ENCODE data around the gene ABHD10.

The ABHD10 gene

DNA sequence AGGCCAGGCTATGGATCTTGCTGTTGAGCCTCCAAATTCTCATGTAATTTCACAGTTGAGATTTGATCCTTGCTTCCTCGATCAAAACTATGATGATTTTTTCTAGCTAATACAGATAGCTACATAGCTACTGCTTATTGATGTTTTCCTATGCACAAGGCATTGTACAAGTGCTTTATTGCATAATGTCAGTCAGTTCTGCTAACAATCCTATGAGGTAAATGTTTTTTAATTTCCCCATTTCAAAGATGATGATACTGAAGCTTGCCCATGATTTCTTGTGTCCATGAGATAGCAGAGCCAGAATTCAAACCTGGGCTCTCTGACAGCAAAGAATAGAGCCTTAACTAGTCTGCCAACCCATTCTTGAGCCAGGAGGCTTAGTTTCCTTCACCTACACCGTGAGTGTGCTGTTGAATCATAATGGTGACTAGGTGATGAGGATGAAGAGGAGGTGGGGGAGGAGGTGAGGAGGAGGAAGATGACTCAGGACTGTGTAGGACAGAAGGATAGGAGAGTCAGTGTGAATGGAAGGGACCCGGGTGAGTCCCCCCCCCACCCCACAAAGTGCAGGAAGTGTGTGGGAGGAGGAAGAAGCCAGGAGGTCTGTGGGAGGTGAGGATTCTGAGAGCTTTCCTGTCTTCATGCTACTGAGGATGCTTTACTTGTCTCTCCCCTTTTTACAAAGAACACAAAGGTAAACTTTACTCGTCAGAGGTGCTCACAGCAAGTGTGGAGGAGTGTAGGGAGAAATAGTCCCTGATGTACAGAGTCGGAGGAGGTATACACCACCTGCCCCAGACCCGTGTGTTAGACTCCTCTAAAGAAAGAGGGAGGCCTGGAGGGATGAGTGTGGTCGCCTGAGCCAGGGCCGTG, 23.5 kb downstream of the ABHD10 start:
- peak; percentile 20 to 58 for DNase-seq

DNA sequence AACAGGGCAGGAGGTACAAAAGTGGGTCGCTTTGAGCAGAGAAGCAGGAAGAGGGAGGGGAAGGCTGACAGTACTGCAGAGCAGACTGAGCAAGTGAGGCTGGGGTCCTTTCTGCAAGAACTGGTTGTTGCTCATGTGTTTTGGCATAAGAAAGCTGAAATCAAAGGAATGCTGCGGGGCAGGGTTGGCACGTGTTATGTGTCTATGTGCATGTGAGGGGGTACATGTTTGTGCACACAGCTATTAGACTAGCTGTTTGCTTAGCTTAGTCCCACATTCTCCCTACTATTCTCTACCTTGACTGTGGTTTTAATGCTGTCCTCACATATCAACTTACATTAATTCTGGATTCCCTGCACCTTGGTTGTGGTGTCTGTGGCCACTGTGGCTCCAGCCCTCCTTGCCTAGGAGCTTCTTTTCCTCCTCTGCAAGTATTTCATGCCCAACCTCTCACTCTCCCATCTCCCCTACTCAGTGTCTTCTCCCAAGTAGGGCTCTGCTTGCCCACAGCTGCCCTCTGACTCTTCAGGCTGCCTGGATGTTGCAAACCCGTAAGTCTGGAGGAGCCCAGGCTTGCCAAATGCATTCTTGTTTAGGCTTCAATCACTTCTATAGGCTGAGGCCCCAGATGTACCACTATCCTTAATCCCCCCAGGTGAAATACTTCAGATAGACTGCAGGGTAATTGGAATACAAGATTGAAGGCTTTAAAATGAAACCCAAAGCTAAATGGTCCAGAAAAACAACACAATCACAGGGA, 24.7 kb downstream of the ABHD10 start:
- DNase-seq = no peak

DNA sequence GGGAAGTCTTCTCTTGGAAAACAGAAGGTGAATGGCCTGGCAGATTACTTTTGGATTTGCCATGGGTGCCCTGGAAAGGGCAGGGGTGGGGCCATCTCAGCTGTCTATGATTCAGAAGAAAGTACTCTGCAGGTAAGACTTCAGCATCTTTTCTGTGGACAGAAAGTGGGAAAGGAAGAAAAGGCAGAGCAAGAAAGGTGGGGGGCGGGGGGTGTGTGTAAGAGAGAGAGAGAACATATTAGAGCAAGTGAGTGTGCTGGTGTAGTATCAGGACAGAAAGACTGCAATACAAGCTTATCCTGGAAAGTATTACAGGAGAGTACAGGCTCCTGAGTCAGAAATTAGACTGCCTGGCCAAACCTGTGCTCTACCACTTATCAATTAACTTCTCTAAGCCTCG, 25.4 kb downstream of the ABHD10 start:
- DNase-seq = no peak

DNA sequence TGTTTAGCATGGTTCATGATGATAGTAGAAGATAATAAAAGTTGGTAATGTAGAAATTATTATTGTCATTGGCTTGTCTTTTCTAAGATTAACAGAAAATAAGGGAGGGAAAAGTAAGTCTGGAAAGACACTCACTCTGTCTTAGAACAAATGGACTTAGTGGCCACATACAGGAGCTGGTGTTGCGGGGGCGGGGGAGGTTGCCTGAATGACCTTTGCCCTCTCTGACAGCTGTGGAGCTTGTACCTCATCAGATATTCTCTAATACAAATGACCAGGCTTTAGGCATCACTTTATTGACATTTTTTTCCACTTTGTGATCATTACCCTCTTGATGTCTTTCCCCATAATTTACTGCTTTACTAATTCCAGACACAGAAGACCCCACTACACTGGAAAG, 25.8 kb downstream of the ABHD10 start:
- DNase-seq = no peak

DNA sequence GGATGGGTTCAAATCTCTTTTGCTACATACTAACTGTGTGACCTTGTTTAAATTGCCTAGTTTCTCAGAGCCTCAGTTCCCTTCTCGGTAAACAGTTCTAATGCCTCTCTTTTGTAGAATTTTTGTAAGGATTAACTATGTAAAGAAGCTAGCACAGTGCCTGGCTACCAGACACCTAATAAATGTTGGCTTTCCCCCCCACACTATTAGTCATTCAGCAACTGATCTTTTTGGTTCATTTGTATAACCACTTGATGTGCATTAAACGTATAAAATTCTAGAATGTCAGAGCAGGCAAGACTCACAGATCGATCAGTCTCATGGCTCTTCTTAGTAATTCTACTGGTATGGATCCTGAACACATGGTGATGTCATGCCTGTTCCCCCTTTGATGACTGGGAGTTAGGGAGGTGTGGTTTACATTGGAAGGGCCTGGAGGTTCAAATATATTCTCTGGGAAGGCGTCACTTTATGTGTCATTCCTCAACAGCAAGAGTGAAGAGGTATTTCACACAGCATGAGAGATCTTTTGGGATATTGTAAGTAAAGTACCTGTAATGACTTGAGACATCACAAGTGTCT, 26.4 kb downstream of the ABHD10 start:
- no peak for DNase-seq

DNA sequence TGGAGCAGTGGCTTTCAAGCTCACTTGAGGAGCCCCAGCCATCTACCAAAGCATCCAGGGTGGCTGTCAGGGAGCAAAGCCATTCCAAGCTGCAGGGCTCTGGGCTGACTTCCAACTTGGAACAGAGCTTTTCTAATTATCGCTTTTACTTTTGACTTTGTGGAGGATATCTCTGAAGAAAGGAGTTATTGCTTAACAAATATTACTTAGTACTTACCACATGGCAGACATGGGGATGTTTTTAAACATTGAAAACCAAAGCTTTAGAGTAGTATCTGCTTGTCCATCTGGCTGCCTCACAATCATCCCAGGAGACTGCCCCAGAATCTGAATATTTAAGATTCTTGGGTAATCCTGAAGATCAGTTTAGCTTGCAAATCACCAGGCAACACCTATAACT, 28.8 kb downstream of the ABHD10 start:
- DNase-seq = no peak

DNA sequence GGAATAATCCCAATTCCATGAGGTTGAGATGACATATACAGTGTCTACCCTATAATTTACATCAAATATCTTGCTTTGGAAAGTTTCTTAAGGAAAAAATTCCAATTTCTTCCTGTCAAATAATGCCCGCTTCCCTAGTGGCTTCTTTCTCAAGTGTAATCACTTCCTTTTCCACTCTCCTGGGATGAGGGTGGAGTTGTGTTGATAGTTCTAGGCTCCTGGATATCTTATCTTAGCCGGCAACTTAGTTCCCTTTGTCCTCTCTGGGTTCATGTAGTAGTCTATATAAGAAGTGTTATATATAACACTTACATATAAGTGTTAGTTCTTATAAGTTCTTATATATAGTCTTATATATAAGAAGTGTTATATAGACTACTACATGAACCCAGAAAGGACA, 30.8 kb downstream of the ABHD10 start:
- DNase-seq = no peak

DNA sequence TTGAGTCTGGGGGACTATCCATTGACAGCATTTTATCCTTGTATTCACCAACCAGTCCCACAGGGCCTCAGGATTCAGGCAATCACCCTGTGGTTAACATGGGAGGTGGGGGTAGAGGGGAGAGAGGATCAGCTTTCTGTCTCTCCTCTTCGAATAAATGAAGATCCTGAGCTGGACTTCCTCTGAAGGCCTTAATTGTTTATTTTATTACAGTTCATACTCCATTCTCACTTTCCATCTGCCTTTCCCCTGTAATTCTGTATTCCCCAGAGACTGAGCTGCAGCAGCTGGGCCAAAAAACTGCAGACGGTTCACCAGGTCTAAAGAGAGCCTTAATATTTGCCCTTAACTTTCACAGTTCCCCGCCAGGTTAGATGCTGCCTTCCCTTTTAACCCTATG, 31.8 kb downstream of the ABHD10 start:
- DNase-seq = no peak

DNA sequence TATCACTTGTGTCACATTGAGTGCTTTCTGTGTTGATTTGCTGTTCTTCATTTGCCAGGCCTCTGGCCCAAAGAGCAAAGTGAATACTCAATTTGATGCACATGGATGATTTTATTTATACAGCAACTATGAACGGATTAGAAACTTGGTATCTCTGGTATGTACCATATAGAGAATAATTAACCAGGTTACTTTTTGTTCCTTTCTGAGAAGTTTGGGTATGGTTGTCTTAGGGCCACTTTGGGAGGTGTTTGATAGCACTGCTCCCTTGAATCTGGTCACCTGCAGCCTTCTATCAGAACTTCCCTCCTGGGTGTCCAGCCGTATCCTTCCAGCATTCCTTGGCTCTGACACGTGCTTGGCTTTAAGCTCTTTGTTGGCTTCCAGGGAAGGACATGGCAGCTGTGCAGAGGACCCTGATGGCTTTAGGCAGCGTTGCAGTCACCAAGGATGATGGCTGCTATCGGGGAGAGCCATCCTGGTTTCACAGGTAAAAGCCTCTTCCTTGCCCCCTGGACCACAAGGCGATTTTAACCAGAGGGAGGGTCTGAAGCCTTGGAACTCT, 32.6 kb downstream of the ABHD10 start:
- no peak for DNase-seq

DNA sequence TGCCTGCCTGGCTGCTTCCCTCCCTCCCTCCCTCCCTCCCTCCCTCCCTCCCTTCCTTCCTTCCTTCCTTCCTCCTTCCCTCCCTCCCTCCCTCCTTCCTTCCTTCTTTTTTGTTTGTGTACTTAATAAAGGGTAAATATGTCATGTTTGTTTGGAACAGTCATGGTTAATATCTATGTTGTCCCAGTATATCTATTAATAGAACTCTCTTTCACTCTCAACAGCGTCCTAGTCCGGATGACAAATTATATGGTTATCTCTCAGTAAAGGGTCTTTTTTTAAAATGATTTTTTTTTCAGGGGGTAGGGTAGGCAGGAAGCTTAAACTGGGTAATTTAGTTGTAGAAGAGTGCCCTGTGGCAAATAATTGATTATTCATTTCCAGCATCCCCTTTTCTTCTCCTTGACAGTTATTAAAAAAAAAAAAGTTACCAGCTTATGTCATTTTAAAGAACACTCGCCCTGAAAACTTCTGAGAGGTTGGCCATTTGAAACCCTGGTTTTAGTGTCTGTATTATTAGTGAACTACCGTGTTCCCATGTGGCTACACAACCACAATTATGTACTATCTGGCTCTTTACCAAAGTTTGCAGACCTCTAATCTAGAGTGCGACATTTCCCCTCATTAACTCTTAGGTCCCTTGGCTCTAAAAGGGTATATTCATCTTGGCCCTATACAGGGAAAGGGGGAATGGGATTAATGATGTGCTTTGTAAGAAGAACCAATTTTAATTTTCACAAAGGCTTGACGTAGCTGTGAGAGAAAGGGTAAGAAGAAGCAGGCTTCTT, 33.6 kb downstream of the ABHD10 start:
- DNase-seq = no peak

DNA sequence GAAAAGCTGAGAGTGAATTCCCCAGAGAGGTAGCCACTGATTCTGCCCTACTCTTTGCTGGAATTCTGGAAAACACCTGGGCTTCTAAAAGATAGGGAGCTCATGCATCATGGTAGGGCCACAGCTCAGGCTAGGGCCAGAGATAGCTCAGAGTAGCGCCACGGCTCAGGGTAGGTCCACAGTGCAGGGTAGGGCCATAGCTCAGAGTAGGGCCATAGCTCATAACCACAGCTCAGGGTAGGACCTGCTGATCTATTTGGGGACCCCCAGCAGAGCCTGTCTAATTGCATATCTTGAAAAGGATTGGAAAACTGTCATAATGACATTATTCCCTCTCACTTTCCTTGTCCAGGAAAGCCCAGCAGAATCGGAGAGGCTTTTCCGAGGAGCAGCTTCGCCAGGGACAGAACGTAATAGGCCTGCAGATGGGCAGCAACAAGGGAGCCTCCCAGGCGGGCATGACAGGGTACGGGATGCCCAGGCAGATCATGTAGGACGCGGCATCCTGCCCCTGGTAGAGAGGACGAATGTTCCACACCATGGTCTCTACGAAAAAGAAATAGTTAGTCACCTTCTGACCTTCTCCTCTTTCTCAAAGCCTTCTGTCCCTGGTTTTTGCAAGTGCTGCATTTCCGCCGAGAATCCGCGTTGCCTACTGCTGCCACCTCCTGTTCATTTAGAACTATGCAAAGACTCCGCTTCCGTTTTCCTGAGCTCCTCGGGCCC, 34.4 kb downstream of the ABHD10 start:
- DNase-seq = peak; percentile 64 to 78

DNA sequence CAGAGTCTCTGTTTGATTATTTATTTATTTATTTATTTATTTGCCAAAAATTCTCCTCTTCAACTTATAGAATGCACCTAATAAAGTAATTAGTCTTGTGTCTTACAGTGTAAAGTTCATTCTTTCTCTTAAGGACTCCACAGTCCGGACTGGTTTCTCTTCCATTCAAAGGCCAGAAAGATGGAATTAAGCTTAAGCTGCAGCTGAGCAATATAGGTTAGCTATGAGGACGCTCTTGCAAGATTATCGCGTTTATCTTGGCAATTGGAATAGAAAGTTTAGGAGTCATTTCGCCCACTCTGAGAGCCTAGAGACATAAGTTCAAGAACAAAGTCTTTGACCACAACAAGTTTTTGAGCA, 34.9 kb downstream of the ABHD10 start:
- no peak for DNase-seq

DNA sequence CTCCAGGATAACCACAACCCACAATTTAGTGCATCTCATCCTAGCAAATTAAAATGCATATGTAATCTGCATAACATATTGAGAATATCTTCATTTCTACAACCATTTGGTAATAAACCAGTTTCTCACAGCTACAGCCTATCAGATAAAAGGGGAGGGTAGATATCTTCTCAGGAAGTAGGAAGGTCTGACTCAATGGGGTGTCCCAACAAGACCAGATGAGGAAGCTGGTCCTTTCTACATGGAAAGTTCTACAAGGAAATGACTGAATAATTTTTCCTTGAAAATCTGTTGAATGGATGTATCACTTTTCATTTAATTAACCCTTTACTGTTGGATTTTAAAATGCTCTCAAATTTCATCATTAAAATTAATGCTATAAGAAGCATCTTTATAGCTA, 38.3 kb downstream of the ABHD10 start:
- DNase-seq = peak; percentile 68 to 75

DNA sequence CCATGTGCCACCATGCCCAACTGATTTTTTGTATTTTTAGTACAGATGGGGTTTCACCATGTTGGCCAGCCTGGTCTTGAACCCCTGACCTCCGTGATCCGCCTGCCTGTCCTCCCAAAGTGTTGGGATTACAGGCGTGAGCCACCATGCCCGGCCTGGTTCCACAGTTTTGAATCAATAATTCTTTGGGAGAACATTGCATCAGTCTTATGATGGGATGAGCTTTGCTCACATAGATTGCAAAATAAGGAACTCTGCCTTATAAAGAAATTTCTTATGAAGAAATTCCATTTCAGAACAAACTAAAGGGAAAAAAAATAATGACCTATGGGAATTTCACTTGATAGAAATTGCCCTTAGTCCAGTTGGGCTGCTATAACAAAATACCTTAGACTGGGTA, 39.9 kb downstream of the ABHD10 start:
- DNase-seq = no peak

DNA sequence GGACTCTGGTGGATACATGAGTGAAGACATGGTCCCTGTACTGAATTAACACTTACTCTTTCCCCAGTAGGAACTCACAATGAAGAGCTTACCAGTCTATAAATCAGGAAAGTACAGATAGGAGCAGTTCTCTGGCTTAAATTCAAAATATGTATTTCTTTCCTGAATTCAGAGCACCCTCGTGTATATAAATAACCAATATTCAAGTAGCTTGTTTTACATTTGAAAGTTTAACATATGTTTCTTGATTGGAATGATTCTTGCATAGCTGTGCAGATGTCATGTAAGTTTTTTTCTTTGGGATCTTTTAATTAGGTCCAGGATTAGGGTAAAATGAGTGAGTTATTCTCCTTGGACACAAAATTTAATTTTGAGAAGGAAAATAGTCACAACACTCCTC, 40.9 kb downstream of the ABHD10 start:
- no peak for DNase-seq

DNA sequence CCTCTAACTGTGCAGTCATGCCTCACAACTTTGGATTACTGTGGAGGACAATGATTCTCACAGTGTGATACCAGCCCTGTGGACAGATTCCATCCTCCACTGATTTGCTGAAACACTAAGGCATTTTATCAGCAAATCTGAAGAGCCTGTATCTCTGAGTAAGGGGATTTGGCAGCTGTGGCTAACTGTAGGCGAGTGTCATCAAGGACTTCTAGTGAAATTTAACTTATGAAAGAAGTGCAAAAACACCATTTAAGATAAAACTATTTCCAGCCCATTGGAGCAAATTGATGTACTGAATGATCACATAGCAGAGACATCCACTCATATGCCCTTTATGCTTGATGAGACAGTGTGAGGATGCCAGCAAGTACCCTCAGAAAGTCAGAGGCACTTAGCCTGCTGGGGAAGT, 41.9 kb downstream of the ABHD10 start:
- no peak for DNase-seq

DNA sequence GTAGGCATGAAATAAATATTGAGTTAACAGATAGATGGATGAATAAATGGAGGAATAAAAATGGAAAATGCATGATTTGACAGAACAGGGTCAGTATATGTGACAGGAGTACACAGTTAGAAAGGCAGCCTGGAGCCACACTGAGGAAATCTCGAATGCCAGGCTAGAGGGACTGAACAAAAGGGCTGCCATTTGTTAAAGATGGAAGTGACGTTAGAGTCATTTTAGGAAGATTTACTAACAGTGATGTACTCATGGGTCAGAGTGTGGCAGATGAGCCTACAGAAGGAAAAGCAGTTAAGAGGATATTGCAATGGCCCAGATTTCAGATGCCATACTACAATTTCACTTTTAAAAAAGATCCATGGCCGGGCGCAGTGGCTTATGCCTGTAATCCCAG, 48.3 kb downstream of the ABHD10 start:
- DNase-seq = no peak

DNA sequence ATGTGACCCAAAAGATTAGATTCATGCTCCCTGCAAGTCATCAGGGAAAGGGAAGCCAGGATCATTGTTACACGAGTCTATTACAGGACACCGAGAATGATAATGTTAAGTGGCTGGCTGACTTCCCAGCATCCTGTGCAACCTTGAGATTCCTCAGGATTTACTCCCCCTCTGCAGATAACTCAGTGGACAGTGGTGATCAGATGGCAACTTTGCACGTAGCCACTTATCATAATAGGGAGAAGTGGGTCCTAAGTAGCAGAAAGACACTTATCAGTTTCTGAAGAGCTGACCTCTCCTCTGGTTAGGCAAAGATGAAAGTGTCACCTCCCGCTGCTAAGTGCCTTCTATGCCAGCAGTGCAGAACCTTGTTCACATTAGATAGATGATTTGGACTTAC, 49.0 kb downstream of the ABHD10 start:
- no peak for DNase-seq

DNA sequence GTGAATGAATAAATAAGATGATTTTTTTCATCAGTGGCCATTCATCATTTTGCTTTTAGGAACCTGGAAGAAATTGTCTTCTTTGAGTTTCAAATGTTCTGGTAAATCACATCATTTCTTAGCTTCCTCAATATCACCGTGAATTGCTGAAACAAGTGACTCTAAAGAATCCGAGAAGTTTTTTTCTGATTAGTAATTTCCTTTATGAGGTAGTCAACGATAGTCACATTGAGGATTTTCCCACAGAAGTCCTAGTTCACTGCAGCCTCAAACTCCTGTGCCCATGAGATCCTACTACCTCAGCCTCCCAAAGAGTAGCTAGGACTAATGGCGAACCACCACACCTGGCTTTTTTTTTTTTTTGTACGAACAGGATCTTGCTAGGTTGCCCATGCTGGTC, 52.1 kb downstream of the ABHD10 start:
- DNase-seq = no peak

DNA sequence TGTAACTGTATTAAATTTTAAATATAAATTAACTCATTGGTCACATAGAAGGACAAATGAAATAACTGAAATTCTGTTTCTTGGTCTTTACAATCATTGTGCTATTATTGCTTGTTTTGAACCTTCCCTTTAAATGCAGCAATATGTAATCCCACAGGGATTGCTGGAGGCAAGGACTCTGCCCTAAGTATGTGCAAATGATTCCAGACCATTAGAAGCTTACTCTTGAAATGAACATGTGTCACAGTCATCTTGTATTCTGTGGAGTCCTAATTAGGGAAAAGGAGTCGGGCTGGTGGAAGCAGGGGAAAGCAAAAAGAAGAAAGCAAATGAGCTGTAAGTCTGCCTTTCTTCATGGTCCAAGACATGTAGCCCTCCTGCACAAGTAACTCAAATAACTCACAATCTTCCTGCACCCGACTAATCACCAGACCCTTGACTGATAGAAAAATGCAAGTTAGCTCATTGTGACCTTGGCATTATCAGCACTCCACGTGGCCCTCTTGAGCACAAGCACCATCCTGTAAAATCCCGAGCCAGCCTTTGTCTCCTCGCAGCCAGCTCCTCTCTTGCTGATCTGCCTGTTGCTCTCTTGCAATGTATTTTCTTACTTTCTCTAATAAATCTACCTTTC, 53.4 kb downstream of the ABHD10 start:
- no peak for DNase-seq

DNA sequence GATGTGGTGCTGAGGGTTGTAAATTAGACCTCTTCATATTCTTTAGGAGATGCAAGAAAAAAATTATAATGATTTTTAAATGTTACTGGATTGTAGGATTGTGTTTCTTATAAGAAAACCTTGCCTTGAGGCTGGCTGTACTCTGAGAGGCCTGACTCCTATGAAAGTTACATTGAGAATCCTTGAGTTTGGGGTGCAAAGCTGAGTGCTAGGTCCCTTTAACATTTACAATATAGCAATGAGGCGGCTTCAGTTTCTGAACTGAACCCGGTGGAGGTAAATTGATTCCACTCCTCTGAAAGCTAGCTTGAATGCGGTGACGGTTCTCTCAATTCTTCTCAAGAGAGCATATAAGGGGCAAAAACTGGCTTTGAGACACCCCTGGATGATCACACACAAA, 55.6 kb downstream of the ABHD10 start, which contains the start of gene TMPRSS7:
Gene TMPRSS7, plus strand, starts transcription at position 301 of the 400 bp plus-strand sequence. CDS start 110 bp downstream, outside the sequence.
- no peak for DNase-seq
